Glutamatergic neuron (in vitro differentiated cells): Measurements from ENCODE around the gene RBSN. TPM values are rescaled to one million over a fixed set of nuclear protein-coding genes. Genes with fewer than 3 reads are reported as not detected.

Source experiments
- DNase-seq: peaks from one replicate; pipeline ENCODE4 v3.0.0; 2022
- H3K27ac Mint-ChIP-seq: one replicate; pipeline ENCODE4 v1.8.0; 2020; ENCODE audit warnings: mild to moderate bottlenecking, mixed read lengths, inconsistent platforms; ENCODE audit not compliant: unreplicated experiment
- H3K27me3 Mint-ChIP-seq: one replicate; pipeline ENCODE4 v1.8.0; 2020; ENCODE audit warnings: mild to moderate bottlenecking, moderate library complexity, mixed read lengths, inconsistent platforms; ENCODE audit not compliant: unreplicated experiment
- H3K36me3 Mint-ChIP-seq: one replicate; pipeline ENCODE4 v1.8.0; 2020; ENCODE audit warnings: mild to moderate bottlenecking, mixed read lengths, inconsistent platforms; ENCODE audit not compliant: unreplicated experiment
- H3K4me1 Mint-ChIP-seq: one replicate; pipeline ENCODE4 v1.8.0; 2020; ENCODE audit warnings: mild to moderate bottlenecking, low read depth, mixed read lengths, inconsistent platforms; ENCODE audit not compliant: unreplicated experiment
- H3K4me3 Mint-ChIP-seq: one replicate; pipeline ENCODE4 v1.8.0; 2020; ENCODE audit warnings: mild to moderate bottlenecking, mixed read lengths, inconsistent platforms; ENCODE audit not compliant: unreplicated experiment
- H3K9me3 Mint-ChIP-seq: one replicate; pipeline ENCODE4 v1.8.0; 2020; ENCODE audit warnings: mild to moderate bottlenecking, moderate library complexity, mixed read lengths, inconsistent platforms; ENCODE audit not compliant: unreplicated experiment
- total RNA-seq: library from RNA; stranded (reverse); fragmentation: NEBNext Ultra II Directional; extraction: Animal tissue kit (Norgen Biotek cat#: 25700); gene quantifications from one replicate; pipeline ENCODE4 v1.2.1, GENCODE V29; 2021; ENCODE audit not compliant: unreplicated experiment
- TF ChIP-seq, protein P1 (sequence below): fragments of 200-600 bp; sonication (generic); IDR thresholded peaks from one replicate; pipeline ENCODE4 v1.5.0; 2021; ENCODE audit not compliant: partially characterized antibody, unreplicated experiment

RBSN gene
- total RNA-seq, 1 donor from 2014 or later: 29.4 TPM

DNA sequence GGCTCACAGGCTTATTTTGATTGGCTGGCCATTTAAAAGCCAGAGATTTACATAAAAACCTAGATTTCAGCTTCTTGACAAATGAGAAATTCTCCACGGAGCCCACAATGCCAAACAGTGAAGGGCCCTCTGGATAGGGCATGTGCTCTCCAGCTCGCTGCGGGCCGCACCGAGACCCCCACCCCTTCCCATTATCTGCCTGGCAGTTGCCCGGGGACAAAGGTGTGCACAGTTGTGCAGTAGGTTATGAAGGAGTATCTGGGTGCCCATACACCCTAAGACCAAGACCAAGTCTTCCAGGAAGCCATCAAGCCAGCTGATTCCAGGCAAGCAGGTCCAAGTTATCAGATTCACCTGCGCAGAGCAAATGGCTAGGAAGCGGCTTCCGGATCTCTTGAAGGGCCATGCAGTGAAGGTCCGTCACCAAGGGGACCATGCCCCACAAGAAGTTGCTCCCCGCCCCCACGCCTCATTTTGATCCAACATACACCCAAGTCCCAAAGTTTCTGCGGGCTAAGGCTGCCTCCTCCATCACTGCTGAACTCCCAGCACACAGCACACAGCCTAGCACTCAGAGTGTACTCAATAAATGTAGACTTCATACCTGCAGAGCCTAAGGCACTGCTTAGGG is 35.2 kb downstream of the RBSN start:
- H3K36me3 Mint-ChIP-seq: peaks cover 5% of the 10 kb centered on the region
- peaks cover 6% of the 10 kb centered on the region for H3K27me3 Mint-ChIP-seq
- H3K4me3 Mint-ChIP-seq: peak overlapping the region; percentile 94
- TF ChIP-seq, protein P1, sequence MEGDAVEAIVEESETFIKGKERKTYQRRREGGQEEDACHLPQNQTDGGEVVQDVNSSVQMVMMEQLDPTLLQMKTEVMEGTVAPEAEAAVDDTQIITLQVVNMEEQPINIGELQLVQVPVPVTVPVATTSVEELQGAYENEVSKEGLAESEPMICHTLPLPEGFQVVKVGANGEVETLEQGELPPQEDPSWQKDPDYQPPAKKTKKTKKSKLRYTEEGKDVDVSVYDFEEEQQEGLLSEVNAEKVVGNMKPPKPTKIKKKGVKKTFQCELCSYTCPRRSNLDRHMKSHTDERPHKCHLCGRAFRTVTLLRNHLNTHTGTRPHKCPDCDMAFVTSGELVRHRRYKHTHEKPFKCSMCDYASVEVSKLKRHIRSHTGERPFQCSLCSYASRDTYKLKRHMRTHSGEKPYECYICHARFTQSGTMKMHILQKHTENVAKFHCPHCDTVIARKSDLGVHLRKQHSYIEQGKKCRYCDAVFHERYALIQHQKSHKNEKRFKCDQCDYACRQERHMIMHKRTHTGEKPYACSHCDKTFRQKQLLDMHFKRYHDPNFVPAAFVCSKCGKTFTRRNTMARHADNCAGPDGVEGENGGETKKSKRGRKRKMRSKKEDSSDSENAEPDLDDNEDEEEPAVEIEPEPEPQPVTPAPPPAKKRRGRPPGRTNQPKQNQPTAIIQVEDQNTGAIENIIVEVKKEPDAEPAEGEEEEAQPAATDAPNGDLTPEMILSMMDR: no peak
- no peak for DNase-seq
- peaks cover 17% of the 10 kb centered on the region for H3K4me1 Mint-ChIP-seq
- H3K9me3 Mint-ChIP-seq: peaks cover 13% of the 10 kb centered on the region
- peak overlapping the region; percentile 94 for H3K27ac Mint-ChIP-seq

DNA sequence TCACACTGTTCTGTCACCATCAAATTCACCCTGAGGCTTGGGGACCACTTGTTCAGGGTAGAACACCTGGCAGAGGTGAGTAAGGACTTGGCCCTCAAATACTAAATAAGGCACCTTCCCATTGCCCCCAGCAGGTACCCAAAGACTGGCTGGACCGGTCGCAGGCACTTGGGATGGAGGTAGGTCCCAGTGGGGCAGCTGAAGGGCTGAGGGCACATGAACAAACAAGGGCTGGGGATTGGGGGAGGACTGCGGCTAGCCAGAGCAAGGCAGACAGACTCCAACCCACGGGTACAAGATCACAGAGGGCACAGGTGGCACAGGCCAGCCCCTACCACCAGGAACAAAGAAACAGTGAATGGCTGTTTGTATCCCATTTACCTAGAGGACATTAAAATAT is 35.7 kb downstream of the RBSN start:
- peak; percentile 37 for DNase-seq
- Mint-ChIP-seq H3K4me3 (peak overlapping the region; percentile 94), H3K9me3 (peaks cover 15% of the 10 kb centered on the region), H3K27ac (peak overlapping the region; percentile 94), H3K4me1 (peaks cover 13% of the 10 kb centered on the region), H3K27me3 (peaks cover 6% of the 10 kb centered on the region), H3K36me3 (peaks cover 5% of the 10 kb centered on the region)
- TF ChIP-seq, protein P1: no peak

DNA sequence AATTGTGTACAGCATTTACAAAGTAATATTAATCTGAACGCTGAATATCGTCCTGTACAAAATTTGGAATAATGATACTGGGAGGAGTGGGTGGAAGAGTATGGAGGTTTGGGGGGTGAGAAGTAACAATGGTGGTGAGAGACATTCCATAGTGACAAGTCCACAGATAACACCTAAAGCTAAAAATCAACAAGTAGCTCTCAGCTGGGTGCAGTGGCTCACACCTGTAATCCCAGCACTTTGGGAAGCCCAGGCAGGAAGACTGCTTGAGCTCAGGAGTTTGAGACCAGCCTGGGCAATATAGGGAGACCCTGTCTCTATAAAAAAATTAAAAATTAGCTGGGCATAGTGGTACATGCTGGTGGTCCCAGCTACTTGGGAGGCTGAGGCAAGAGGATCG is 38.9 kb downstream of the RBSN start:
- DNase-seq: no peak
- peaks cover 9% of the 10 kb centered on the region for H3K36me3 Mint-ChIP-seq
- H3K27me3 Mint-ChIP-seq: peaks cover 6% of the 10 kb centered on the region
- H3K4me1 Mint-ChIP-seq: peaks cover 10% of the 10 kb centered on the region
- H3K9me3 Mint-ChIP-seq: peaks cover 14% of the 10 kb centered on the region
- H3K27ac Mint-ChIP-seq: peak overlapping the region; percentile 43
- TF ChIP-seq, protein P1: no peak
- no peak overlapping the region for H3K4me3 Mint-ChIP-seq

DNA sequence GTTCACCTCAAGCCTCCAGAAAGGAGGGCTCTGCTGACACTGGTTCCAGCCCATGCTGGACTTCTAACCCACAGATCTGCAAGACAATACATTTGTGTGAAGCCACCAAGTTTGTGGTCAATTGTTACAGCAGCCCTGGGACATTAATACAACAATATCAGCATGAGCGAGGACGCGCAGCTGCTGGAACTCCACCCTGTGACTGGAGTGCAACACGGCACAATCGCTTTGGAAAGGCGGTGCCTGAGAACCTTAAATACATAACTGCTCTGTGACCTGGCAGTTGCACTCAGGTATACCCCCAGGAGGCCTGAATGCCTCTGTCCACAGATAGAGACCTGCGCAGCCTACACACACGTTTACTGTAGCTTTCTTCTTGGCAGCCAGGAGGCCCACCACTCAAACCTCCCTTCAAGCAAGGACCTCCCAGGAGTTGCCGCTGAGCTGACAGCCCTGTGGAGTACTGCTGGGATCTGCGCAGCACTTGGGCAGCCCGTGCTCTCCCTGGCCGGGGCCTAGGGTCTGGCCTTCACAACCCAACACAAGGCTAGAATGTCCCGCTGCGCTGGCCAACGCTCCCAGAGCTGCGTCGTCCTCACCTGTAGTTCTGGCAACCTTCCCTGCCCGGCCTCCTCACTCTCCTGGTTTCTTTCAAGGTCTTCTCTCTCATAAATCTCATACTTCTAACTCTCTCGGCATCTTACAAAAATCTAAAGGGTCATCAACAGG is 42.1 kb downstream of the RBSN start:
- Mint-ChIP-seq H3K27ac (peak overlapping the region; percentile 4), H3K27me3 (peaks cover 4% of the 10 kb centered on the region), H3K9me3 (peaks cover 8% of the 10 kb centered on the region), H3K4me3 (no peak overlapping the region), H3K36me3 (peaks cover 9% of the 10 kb centered on the region), H3K4me1 (peaks cover 23% of the 10 kb centered on the region)
- TF ChIP-seq, protein P1: no peak
- DNase-seq: no peak

DNA sequence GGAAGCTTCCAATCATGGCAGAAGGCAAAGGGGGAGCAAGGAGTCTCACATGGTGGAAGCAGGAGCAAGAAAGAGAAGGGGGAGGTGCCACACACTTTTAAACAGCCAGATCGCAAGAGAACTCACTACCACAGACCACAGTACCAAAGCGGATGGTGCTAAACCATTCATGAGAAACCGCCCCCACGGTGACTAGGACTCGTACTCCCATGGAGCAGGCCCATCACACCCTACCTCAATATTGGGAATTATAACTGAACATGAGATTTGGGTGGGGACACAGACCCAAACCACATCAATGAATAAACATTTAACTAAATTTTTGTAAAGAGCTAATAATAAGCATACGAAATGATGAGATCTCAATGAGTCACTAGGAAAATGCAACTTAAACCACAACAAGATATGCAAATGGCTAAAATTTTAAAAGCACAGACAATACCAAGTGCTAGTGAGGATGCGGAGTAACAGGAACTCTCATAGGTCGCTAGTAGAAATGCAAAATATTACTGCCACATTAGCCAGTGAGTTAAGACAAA is 43.9 kb downstream of the RBSN start:
- peaks cover 5% of the 10 kb centered on the region for H3K36me3 Mint-ChIP-seq
- H3K4me3 Mint-ChIP-seq: no peak overlapping the region
- H3K27ac Mint-ChIP-seq: no peak overlapping the region
- peaks cover 7% of the 10 kb centered on the region for H3K9me3 Mint-ChIP-seq
- TF ChIP-seq, protein P1: no peak
- DNase-seq: no peak
- peaks cover 24% of the 10 kb centered on the region for H3K4me1 Mint-ChIP-seq
- peaks cover 2% of the 10 kb centered on the region for H3K27me3 Mint-ChIP-seq
